ENCODE data around the gene FN3KRP. TPM values are rescaled to one million over a fixed set of nuclear protein-coding genes. Genes with fewer than 3 reads are reported as not detected.

FN3KRP gene
- total and polyA plus RNA-seq, 4 donors: 18.6 to 35.2 (median 26.0) TPM

- no peaks in the 10 kb centered on the region for H3K9me3 ChIP-seq (ENCODE audit: control insufficient read depth, low read length)
- H3K36me3 ChIP-seq (ENCODE audit: control insufficient read depth in 1 of 2, insufficient read depth in 2 of 2, low read length in 1 of 2): no peaks in the 10 kb centered on the region
- H3K4me3 ChIP-seq (ENCODE audit: low read length in 2 of 2): no peak overlapping the region
- no peaks in the 10 kb centered on the region for H3K27me3 ChIP-seq (ENCODE audit: control insufficient read depth in 1 of 2, insufficient read depth in 2 of 2, low read length in 1 of 2)
- intact Hi-C loops (cut with DNase I): no loop called here
- no peaks in the 10 kb centered on the region for H3K4me1 ChIP-seq (ENCODE audit: control insufficient read depth in 1 of 2, insufficient read depth in 2 of 2, low read length in 2 of 2)
- H3K27ac ChIP-seq (ENCODE audit: low read depth in 1 of 2, low read length in 2 of 2): no peak overlapping the region
- 89 to 90% methylated on average over 26 of the region's 26 CpGs for WGBS, 2 donors
- no peak for DNase-seq
- no peak for ATAC-seq (ENCODE audit: low FRiP score)
These were observed 13.3 kb upstream of the FN3KRP start for GRCh38 chr17:82703036-82703745.

DNA sequence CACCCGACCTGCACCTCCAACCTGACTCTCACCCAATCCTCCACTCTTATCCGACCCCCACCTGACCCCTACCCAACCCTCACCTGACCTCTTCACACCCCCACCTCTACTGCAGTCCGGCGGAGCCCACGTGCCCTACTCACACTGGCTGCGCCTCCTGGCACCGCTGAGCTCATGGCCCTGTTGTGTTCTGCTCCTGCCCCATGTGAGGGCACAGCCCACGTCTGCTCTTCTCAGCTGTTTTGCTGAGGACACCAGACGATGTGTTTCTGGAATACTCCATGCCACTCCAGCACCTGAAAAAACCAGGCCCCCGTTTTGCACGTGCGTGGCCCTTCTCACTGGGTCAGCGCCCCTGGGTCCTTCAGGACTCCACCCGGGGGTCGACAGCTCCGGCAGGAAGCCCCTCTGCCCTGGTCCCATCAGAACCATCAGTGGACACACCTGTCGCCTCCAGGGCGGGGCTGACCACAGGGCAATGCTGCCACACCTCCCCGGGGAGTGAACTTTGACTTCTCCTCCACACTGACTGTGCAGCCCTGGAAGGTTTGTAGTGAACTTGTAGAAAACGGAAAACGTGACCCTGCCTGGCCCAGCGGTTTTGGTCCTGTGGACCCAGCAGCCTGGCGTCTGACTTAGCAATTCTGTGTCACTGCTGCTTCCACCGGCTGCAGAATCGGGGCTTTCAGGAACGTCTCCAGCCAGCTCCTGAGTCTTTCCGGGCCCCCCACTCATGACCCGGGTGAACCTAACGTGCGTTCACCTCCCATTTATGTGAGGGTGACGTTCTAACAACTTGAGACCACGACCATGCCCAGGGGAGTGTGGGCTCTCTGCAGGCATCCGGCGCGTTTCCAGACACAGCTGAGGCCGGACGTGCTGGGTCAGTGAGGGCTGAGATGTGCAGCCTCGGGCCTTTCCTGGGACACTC is 12.3 kb upstream of the FN3KRP start:
- H3K4me3 ChIP-seq (ENCODE audit: low read length in 2 of 2): no peak overlapping the region
- WGBS, 2 donors: 86% methylated on average over 38 of the region's 38 CpGs
- intact Hi-C loops (cut with DNase I): no loop called here

GRCh38 chr17:82704886-82705285 is 11.6 kb upstream of the FN3KRP start:
- H3K4me1 ChIP-seq (ENCODE audit: control insufficient read depth in 1 of 2, insufficient read depth in 2 of 2, low read length in 2 of 2): no peaks in the 10 kb centered on the region
- H3K27me3 ChIP-seq (ENCODE audit: control insufficient read depth in 1 of 2, insufficient read depth in 2 of 2, low read length in 1 of 2): no peaks in the 10 kb centered on the region
- intact Hi-C loops (cut with DNase I): no loop called here
- H3K27ac ChIP-seq (ENCODE audit: low read depth in 1 of 2, low read length in 2 of 2): no peak overlapping the region
- H3K9me3 ChIP-seq (ENCODE audit: control insufficient read depth, low read length): no peaks in the 10 kb centered on the region
- ATAC-seq (ENCODE audit: low FRiP score): no peak
- H3K4me3 ChIP-seq (ENCODE audit: low read length in 2 of 2): no peak overlapping the region
- WGBS, 2 donors: 84 to 89% methylated on average over 13 of the region's 13 CpGs
- H3K36me3 ChIP-seq (ENCODE audit: control insufficient read depth in 1 of 2, insufficient read depth in 2 of 2, low read length in 1 of 2): no peaks in the 10 kb centered on the region
- no peak for DNase-seq

More for the DNA sequence above, 12.3 kb upstream of the FN3KRP start:
- Histone ChIP-seq H3K27ac (ENCODE audit: low read depth in 1 of 2, low read length in 2 of 2) (no peak overlapping the region), H3K9me3 (ENCODE audit: control insufficient read depth, low read length) (no peaks in the 10 kb centered on the region), H3K27me3 (ENCODE audit: control insufficient read depth in 1 of 2, insufficient read depth in 2 of 2, low read length in 1 of 2) (no peaks in the 10 kb centered on the region), H3K36me3 (ENCODE audit: control insufficient read depth in 1 of 2, insufficient read depth in 2 of 2, low read length in 1 of 2) (no peaks in the 10 kb centered on the region), H3K4me1 (ENCODE audit: control insufficient read depth in 1 of 2, insufficient read depth in 2 of 2, low read length in 2 of 2) (no peaks in the 10 kb centered on the region)
- ATAC-seq (ENCODE audit: low FRiP score) (no peak), DNase-seq (no peak)

- no peaks in the 10 kb centered on the region for H3K4me1 ChIP-seq (ENCODE audit: control insufficient read depth in 1 of 2, insufficient read depth in 2 of 2, low read length in 2 of 2)
- no peaks in the 10 kb centered on the region for H3K36me3 ChIP-seq (ENCODE audit: control insufficient read depth in 1 of 2, insufficient read depth in 2 of 2, low read length in 1 of 2)
- H3K27ac ChIP-seq (ENCODE audit: low read depth in 1 of 2, low read length in 2 of 2): no peak overlapping the region
- DNase-seq (no peak), ATAC-seq (ENCODE audit: low FRiP score) (no peak)
- no peaks in the 10 kb centered on the region for H3K9me3 ChIP-seq (ENCODE audit: control insufficient read depth, low read length)
- H3K27me3 ChIP-seq (ENCODE audit: control insufficient read depth in 1 of 2, insufficient read depth in 2 of 2, low read length in 1 of 2): no peaks in the 10 kb centered on the region
- 92 to 93% methylated on average over 17 to 18 of the region's 18 CpGs for WGBS, 2 donors
- H3K4me3 ChIP-seq (ENCODE audit: low read length in 2 of 2): no peak overlapping the region
- intact Hi-C loops (cut with DNase I): no loop called here
These were observed 10.8 kb upstream of the FN3KRP start for GRCh38 chr17:82705756-82706155.

- Histone ChIP-seq H3K4me1 (ENCODE audit: control insufficient read depth in 1 of 2, insufficient read depth in 2 of 2, low read length in 2 of 2) (no peaks in the 10 kb centered on the region), H3K9me3 (ENCODE audit: control insufficient read depth, low read length) (no peaks in the 10 kb centered on the region), H3K27ac (ENCODE audit: low read depth in 1 of 2, low read length in 2 of 2) (no peak overlapping the region), H3K4me3 (ENCODE audit: low read length in 2 of 2) (no peak overlapping the region), H3K27me3 (ENCODE audit: control insufficient read depth in 1 of 2, insufficient read depth in 2 of 2, low read length in 1 of 2) (no peaks in the 10 kb centered on the region), H3K36me3 (ENCODE audit: control insufficient read depth in 1 of 2, insufficient read depth in 2 of 2, low read length in 1 of 2) (no peaks in the 10 kb centered on the region)
- 66 to 71% methylated on average over 8 to 9 of the region's 9 CpGs for WGBS, 2 donors
- ATAC-seq (ENCODE audit: low FRiP score) (no peak), DNase-seq (no peak)
- intact Hi-C loops (cut with DNase I): no loop called here
These were observed 7.4 kb upstream of the FN3KRP start for GRCh38 chr17:82709024-82709675.

- Histone ChIP-seq H3K4me1 (ENCODE audit: control insufficient read depth in 1 of 2, insufficient read depth in 2 of 2, low read length in 2 of 2) (no peaks in the 10 kb centered on the region), H3K27ac (ENCODE audit: low read depth in 1 of 2, low read length in 2 of 2) (no peak overlapping the region), H3K36me3 (ENCODE audit: control insufficient read depth in 1 of 2, insufficient read depth in 2 of 2, low read length in 1 of 2) (no peaks in the 10 kb centered on the region), H3K9me3 (ENCODE audit: control insufficient read depth, low read length) (no peaks in the 10 kb centered on the region), H3K27me3 (ENCODE audit: control insufficient read depth in 1 of 2, insufficient read depth in 2 of 2, low read length in 1 of 2) (no peaks in the 10 kb centered on the region), H3K4me3 (ENCODE audit: low read length in 2 of 2) (no peak overlapping the region)
- DNase-seq: no peak
- 86 to 90% methylated on average over 25 of the region's 25 CpGs for WGBS, 2 donors
- no peak for ATAC-seq (ENCODE audit: low FRiP score)
- intact Hi-C loops (cut with DNase I): no loop called here
These were observed 6.6 kb upstream of the FN3KRP start for GRCh38 chr17:82709676-82710498.

DNA sequence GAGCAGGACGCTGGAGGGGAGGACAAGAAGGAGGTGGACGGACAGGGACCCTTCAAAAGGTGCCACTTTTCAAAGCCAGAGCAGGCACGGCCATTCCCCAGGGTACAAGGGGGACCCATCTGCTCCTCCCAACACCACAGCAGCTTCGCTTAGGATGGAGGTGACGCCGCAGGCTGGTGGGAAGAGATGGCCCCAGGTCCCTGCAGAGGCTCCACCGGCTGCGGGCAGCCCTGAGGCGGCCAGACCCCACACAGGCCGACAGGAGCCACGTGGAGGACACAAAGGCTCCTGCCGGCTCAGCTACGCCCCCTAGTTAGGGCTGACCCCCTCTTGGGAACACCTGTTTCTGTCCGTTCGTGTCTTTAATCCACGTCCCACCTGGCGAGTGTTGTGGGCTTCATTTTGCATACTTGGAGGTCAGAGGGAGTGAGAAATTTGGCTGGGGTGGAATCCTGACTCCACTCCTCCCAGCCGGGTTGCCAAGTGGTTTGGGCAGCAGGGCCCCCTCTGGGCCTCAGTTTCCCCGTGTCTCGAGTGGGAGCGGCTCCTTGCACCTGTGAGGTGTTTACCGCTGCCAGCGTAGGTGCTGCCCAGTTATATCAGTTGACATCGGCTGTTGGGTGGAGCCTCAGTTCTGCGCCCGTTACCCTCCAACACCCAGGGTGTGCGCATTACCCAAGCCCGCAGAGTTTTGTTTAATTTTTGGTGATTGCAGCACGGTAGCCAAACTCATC is 5.8 kb upstream of the FN3KRP start:
- Histone ChIP-seq H3K9me3 (ENCODE audit: control insufficient read depth, low read length) (no peaks in the 10 kb centered on the region), H3K27ac (ENCODE audit: low read depth in 1 of 2, low read length in 2 of 2) (no peak overlapping the region), H3K27me3 (ENCODE audit: control insufficient read depth in 1 of 2, insufficient read depth in 2 of 2, low read length in 1 of 2) (no peaks in the 10 kb centered on the region), H3K36me3 (ENCODE audit: control insufficient read depth in 1 of 2, insufficient read depth in 2 of 2, low read length in 1 of 2) (no peaks in the 10 kb centered on the region), H3K4me1 (ENCODE audit: control insufficient read depth in 1 of 2, insufficient read depth in 2 of 2, low read length in 2 of 2) (no peaks in the 10 kb centered on the region), H3K4me3 (ENCODE audit: low read length in 2 of 2) (no peak overlapping the region)
- no peak for ATAC-seq (ENCODE audit: low FRiP score)
- intact Hi-C loops (cut with DNase I): no loop called here
- no peak for DNase-seq
- WGBS, 2 donors: 78 to 79% methylated on average over 29 of the region's 29 CpGs
